Astrocyte of the spinal cord (primary cell): ENCODE measurements around the gene MACF1.
A peak's percentile ranks its signal among the peaks of the same experiment; 100 is the strongest.

ENCODE experiments used
- DNase-seq: peaks from one replicate; pipeline ENCODE4 v3.0.0; 2011; ENCODE audit warnings: low read depth, low spot score
- H3K4me3 ChIP-seq: 2 replicates; pipeline ENCODE4 v1.5.1; 2011; ENCODE audit warnings: low read depth, mild to moderate bottlenecking, low read length, moderate library complexity
- CTCF ChIP-seq: IDR thresholded peaks from 2 replicates; pipeline ENCODE4 v1.5.1; 2012; ENCODE audit warnings: low read depth, mild to moderate bottlenecking, low read length, inconsistent platforms
- in situ Hi-C: cut with HindIII; loops from 2 replicates; pipeline ENCODE4 v1.10.0; 2017; ENCODE audit warnings: low sequenced_read_pairs

MACF1 gene

DNA sequence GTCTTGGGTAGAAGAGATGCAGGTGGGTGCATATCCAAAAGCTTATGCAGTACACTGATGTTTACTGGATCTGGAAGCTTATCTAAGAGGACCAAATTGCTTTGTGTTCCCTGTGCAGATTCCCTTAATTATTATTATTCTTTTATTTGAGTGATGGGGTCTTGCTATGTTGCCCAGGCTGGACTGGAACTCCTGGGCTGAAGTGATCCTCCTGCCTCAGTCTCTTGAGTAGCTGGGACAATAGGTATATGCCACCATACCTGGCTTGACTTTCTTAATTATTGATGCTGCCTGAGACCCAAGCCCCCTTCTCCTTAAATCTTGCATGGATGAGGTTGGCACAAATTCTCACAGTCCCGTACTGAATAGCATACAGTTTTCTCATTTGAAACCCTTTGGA is 83.0 kb downstream of the MACF1 start:
- no peak for DNase-seq
- H3K4me3 ChIP-seq, result no peak overlapping the region
- TF ChIP-seq CTCF, result no peak
- in situ Hi-C loops, result no loop called here

DNA sequence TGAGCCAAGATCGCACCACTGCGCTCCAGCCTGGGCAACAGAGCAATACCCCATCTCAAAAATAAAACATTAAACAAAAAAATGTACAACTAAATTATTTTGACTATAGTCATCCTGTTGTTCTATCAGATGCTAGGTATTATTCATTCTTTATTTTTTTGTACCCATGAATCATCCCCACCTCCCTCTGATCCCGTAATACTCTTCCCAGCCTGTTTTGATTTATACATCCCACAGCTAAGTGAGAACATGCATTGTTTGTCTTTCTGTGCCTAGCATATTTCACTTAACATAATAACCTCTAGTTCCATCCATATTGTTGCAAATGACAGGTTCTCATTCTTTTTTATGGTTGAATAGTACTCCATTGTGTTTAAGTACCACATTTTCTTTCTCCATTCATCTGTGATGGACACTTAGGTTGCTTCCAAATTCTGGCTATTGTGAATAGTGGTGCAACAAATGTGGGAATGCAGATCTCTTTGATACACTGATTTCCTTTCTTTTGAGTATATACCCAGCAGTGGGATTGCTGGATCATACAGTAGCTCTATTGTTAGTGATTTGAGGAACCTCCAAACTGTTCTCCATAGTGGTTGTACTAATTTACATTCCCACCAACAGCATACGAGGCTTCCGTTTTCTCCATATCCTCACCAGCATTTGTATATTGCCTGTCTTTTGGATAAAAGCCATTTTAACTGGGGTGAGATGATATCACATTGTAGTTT is 84.4 kb downstream of the MACF1 start:
- in situ Hi-C loops, result no loop called here
- DNase-seq, result peak; percentile 35
- TF ChIP-seq CTCF, result no peak
- H3K4me3 ChIP-seq, result no peak overlapping the region

DNA sequence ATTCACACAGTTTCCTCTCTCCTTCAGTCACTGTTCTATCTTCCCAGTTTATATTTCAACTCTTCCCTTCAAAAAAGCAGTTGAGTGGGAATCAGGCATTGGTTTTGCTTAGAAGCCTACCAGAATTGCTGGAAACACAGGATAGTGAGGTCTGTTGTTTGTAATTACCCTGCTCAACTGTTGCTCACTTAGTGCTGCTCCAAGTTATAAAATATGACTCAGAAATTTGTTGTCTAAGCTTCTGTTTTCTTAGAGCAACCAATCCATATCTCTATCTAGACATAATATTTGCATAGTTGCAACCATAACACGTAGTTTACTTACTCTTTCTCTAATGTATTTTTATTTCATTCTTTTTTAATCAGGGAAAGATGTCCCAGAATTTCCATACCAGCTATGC is 87.9 kb downstream of the MACF1 start:
- no peak for TF ChIP-seq CTCF
- in situ Hi-C loops, result no loop called here
- DNase-seq, result no peak
- H3K4me3 ChIP-seq, result no peak overlapping the region

DNA sequence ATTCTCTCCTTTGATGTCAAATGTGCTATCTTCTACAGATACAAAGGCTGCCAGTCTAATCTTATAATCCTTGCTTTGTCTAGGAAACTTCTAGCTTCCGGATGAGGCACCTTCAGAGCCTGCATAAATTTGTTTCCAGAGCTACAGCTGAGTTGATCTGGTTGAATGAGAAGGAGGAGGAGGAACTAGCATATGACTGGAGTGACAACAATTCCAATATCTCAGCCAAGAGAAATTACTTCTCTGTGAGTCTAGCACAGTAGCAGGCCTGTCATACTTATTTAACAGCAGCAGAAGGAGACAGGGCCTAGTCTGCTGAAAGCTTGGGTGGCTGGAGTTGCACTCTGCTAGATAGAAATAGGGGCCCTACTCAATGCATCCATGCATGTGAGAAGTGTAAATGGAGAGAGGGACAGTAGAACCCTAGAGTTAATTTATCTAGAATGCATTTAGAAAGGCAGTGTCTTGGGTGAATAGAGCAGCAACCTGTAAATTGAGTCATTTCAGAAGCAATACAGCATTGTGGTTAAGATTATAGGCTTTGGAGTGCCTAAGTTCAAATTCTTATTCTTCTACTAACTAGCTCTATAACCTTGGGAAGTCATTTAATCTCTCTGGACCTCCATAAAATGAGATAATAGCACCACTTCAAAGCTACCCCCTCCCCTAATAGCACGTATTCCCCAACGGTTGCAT is 89.0 kb downstream of the MACF1 start:
- no peak for TF ChIP-seq CTCF
- H3K4me3 ChIP-seq, result no peak overlapping the region
- in situ Hi-C loops, result no loop called here
- peak; percentile 27 for DNase-seq

GRCh38 chr1:39294531-39294930 is 90.0 kb downstream of the MACF1 start:
- no peak for TF ChIP-seq CTCF
- no peak overlapping the region for H3K4me3 ChIP-seq
- no peak for DNase-seq
- in situ Hi-C loops, result no loop called here

GRCh38 chr1:39295901-39296300 is 91.4 kb downstream of the MACF1 start:
- in situ Hi-C loops, result no loop called here
- H3K4me3 ChIP-seq, result no peak overlapping the region
- TF ChIP-seq CTCF, result no peak
- no peak for DNase-seq
